ENCODE data around the gene MYH7.

The MYH7 gene

DNA sequence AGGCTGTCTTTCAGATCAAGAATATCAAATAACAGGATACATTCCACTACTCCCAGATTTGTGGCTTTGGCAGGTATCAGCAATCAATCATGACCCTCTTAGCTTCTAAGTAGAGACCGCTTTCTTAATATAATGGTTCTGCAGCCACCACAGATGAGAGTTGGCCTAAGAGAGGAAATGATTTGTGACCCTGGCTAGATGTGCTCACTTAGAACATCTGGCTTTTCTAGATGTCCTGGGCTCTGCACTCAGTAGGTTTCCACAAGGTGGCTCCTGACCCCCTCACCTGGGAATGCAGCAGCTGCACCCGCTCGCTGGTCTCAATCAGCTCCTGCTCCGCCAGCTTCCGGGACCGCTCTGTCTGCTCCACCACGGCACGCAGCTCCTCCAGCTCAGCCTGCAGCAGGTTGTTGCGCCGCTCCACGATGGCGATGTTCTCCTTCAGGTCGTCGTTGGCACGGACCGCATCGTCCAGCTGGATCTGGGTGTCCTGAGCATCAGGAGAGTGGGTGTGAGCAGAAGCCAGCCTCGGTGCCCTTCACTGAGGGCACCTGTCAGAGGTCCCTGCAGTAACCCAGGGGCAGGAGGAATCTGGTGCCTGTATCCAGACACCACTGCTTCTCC is 49.7 kb downstream of the MYH7 start:
- DNase-seq = no peak

DNA sequence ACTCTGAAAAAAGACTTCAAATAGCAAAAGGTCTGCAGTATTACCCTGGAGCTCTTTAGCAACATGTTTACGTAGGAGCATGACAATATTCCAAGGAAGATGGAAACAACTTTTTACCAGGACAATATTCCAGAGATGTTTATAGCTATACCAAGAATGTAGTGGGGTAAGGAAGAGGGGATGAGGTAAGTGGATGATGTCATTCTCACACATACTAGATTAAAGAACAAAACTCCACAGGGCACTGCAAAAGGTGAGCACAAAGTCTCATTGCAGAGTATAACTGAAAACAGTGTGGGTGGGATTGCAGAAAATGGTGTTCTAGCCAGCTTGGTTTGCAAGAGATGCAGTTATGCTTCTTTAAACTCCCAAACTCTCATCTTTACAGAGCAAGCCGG is 50.2 kb downstream of the MYH7 start:
- DNase-seq = no peak

GRCh38 chr14:23384364-23385080 is 50.9 kb downstream of the MYH7 start:
- DNase-seq = no peak

GRCh38 chr14:23382731-23383440 is 52.6 kb downstream of the MYH7 start:
- no peak for DNase-seq

GRCh38 chr14:23382276-23382675 is 53.2 kb downstream of the MYH7 start:
- DNase-seq = no peak

DNA sequence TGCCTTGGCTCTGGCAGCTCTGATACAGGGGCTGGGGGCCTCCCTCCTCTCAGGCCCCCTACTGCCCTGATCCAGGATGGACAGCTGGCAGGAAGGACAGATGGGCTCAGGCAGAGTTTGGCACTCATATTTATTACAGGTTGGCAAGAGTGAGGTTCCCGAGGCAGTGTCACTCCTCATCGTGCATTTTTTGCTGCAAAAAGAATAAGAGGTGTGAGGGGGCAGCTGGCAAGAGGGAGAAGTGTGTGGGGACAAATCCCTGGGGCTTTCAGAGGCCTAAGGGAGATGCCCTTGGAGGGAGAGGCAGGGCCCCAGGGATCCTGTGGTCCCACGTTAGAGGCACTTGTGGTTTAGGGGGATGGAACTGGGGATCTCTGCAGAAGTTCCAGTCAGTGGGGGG is 53.6 kb downstream of the MYH7 start:
- no peak for DNase-seq

DNA sequence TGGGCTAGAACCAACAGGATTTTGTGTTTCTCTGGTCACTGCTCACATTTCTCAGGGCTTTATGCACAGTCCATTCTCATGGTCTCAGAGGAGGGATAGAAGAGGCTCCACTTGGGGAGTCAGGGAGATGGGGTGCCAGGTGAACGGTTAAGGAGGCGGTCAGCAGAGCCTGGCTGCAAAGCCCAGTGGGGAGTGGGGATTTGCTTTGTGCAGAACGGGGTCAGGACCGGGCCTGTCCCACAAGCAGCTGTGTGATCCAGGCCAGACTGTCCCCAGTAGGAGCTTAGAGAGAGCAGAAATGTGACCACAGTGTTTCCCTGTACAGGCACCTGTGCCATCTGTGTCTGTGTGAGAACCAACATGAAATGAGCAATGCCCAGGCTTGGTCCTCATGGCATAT is 54.5 kb downstream of the MYH7 start:
- no peak for DNase-seq

- no peak for DNase-seq
These were observed 55.1 kb downstream of the MYH7 start for GRCh38 chr14:23380197-23380914.

DNA sequence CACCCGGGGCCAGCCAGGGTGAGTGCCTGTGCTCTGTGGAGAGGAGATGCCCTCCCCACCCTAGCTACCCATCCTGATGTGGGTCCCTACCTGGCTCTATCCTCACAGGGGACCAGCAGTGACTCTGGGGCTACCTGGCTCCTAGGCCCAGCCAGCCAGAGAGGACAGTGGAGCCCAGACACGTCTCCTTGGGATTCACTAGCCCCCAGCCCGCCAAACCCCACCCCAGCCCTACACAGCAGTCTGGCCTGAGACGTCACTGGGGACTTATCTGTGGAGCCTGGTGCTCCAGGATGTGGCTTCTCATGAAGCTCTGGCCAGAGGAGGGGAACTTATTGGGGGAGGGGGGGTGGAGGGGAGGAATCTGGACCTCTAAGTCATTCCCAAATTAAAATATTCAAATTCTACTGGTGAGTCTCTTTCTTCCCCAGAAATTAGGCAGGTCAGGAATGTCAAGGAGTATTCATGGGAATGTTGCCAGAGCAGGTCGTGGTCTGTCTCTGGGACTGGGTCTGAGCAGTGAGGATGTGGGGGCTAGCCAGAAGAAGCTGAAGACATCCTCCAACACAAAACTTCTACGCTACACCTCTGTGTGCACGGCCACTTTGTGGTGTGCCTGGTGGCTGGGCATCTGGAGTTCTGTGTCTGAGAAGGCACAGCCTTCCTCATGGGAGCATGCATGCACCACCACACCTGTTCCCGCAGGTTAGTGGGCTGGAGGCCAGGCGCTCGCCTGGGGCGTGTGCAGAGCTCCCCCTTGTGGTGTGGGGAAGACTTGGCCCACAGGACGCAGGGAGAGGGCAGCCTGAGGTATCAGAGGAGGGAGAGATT is 55.9 kb downstream of the MYH7 start:
- DNase-seq = peak; percentile 98

GRCh38 chr14:23378612-23379220 is 56.7 kb downstream of the MYH7 start:
- DNase-seq = no peak

DNA sequence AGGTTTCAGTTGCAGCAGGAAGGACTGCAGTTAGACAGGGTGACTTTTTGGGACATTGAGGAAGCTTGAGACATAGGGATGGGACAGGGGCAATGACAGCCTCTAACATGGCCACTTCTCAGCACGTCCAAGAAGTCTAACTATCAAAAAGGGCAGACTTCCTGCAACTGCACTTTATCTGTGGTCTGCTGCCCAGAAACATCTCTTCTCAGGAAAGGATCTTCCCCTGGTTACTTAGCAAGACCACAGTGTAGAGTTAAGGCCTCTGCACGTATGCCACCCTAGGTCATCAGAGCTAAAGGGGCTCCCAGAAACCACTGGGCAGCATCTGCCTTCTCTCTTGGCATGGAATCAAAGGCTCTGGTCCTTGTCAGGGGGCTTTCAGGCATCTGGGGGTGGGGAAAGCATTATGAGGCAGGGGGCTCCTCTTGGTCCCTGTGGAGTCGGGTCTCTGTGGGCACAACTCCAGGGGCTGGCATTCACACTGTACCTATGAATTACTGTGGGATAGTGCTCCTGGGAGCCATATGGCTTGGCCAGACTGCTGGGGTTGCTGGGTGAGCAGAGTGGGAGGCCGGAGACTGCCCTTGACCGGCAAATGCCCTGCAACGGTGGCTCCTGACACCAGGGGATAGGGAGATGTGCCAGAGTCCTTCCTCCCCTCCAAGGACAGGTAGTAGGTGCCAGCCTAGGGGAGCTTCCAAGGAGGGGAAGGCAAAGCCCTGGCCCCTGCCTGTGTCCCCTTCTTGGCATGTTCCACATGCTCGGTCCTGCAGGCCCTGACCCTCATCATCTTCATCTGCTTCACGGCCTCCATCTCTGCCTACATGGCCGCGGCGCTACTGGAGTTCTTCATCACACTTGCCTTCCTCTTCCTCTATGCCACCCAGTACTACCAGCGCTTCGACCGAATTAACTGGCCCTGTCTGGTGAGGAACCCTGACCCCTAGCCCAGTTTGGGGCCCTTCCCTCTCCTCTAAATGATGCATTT is 57.6 kb downstream of the MYH7 start:
- DNase-seq = no peak

DNA sequence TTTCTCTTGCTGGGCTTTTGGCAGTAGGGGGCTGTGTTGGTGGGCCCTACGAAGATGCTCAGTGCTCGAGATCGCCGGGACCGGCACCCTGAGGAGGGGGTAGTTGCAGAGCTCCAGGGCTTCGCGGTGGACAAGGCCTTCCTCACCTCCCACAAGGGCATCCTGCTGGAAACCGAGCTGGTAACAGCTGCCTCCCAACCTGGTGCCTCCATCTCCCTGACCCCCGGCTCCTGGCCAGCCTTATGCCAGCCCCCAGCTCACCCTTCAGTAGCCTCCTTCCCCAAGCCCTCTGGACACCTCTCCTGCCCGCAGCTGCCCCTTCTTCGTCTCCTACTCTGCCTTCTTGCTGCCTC is 58.3 kb downstream of the MYH7 start:
- DNase-seq = no peak

- peak; percentile 96 for DNase-seq
These were observed 58.8 kb downstream of the MYH7 start, which contains the start of gene CMTM5 for GRCh38 chr14:23376482-23377197. CMTM5 (plus strand) TSS chr14:23377046; CDS start chr14:23377252, 206 bp downstream.

- DNase-seq = no peak
These were observed 59.8 kb downstream of the MYH7 start for GRCh38 chr14:23375527-23376251.

DNA sequence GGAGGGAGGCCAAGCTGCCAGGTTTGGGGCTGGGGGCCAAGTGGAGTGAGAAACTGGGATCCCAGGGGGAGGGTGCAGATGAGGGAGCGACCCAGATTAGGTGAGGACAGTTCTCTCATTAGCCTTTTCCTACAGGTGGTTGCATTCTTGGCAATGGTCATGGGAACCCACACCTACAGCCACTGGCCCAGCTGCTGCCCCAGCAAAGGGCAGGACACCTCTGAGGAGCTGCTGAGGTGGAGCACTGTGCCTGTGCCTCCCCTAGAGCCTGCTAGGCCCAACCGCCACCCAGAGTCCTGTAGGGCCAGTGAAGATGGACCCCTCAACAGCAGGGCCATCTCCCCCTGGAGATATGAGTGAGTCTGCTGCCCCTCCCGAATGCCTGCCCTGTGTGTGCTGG is 62.4 kb downstream of the MYH7 start:
- DNase-seq = no peak

- no peak for DNase-seq
These were observed 63.0 kb downstream of the MYH7 start, which contains the start of gene IL25 for GRCh38 chr14:23372509-23372908. IL25 (plus strand) TSS chr14:23372809.

DNA sequence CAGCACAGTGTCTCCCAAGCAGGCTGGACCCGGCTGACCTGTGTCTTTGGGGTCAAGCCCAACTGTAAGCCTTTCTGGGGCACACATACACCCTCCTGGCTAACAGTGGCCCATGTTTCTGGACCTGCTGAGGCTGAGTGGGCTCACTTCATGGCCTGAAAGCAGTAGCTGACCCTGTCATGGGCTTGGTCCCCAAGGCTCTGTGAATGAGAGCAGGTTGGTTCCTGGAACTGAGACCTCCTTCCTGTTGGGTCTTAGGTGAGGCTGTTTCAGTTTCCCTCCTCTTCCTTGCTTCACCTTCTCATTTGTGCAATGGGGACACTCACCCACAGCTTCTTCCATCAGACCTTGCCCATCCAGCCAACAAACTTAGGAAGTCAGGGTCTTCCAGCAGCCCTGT is 63.6 kb downstream of the MYH7 start:
- no peak for DNase-seq

- no peak for DNase-seq
These were observed 65.2 kb downstream of the MYH7 start for GRCh38 chr14:23370221-23370620.

DNA sequence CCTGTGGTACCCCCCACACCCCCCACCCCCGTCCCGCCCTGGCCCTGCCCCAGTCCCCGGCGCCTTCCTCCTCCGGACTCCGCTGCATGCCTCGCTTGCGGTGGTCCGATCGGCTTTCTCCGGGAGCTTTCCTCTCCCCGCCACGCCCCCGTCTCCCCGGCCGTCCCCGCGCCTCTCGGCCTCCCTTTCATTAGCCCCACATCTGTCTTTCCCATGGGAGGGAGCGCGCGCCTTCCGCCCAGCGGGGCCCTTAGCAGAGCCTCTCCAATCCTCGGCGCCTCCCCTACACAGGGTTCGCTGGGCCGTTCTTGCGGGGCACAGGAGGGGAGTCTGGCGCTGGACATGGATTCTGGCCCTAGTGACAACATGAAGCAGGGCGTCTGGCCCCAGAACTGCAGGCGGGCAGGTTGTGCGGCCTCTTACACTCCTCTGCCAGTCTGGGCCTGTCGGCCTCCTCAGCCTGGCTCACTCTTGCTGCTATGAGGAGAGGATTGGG is 69.0 kb downstream of the MYH7 start:
- peak; percentile 100 for DNase-seq
